ENCODE measurements around the gene SMAD2.

Gene SMAD2

DNA sequence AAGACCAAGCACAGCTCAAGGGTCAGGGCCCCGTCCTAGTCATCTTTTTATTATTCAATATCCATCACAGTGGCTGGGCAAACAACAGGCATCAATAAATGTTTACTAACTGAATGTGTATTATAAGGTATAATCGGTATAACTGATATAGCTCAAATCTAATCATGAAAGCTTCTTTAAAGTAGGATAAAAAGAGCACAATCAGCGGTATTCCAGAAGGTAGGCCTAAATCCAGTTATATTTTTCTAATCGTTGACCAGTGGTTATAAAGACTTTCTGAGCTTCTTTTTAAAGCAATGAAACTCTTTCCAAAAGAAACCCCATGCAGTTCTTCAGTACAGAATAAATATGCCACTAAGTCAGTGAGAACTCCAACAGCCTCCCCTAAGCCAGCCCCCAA, 92.1 kb downstream of the SMAD2 start:
- Histone ChIP-seq H3K23ac (ENCODE audit: low read length in 2 of 2) (no peak overlapping the region), H2BK120ac (ENCODE audit: low read depth, low read length) (no peak overlapping the region), H4K91ac (ENCODE audit: low read length) (no peak overlapping the region), H3K14ac (ENCODE audit: low read length in 2 of 2) (no peak overlapping the region), H3K4me2 (ENCODE audit: low read length, poor library complexity, severe bottlenecking) (no peak overlapping the region), H4K8ac (ENCODE audit: low read length) (no peak overlapping the region), H3K79me1 (replicated peaks; ENCODE audit: low read length, poor library complexity, severe bottlenecking) (peaks cover 17% of the 10 kb centered on the region), H2AK5ac (ENCODE audit: low read length, severe bottlenecking) (no peak overlapping the region), H3K36me3 (ENCODE audit: control insufficient read depth in 1 of 2, insufficient read depth in 2 of 2, low read depth in 1 of 2, low read length in 2 of 2) (peaks cover 4 to 89% of the 10 kb centered on the region in 2 experiments), H2AFZ (ENCODE audit: low read depth, low read length) (no peak overlapping the region), H2BK5ac (ENCODE audit: low read depth, low read length, poor library complexity, severe bottlenecking) (no peak overlapping the region), H3K9me3 (ENCODE audit: control insufficient read depth, low read length) (no peaks in the 10 kb centered on the region), H2BK12ac (ENCODE audit: low read length in 2 of 2) (no peak overlapping the region), H3K18ac (ENCODE audit: low read depth in 1 of 2, low read length in 2 of 2) (no peak overlapping the region), H3K4me3 (ENCODE audit: insufficient read depth in 1 of 2, low read depth in 1 of 2, low read length in 2 of 2) (no peak overlapping the region), H3K27ac (ENCODE audit: low read length, poor library complexity, severe bottlenecking) (no peak overlapping the region), H3K9ac (ENCODE audit: low read length) (no peak overlapping the region), H3K4me1 (ENCODE audit: control insufficient read depth, insufficient read depth, low read depth, low read length) (no peaks in the 10 kb centered on the region), H3K4ac (ENCODE audit: low read depth in 1 of 2, low read length in 2 of 2) (no peak overlapping the region), H2BK15ac (ENCODE audit: low read depth, poor library complexity, severe bottlenecking) (no peak overlapping the region), H3K27me3 (ENCODE audit: control insufficient read depth in 1 of 2, insufficient read depth in 1 of 2, low read length in 2 of 2) (no peaks in the 10 kb centered on the region)
- no peak for DNase-seq
- 100% methylated on average over 2 of the region's 4 CpGs for WGBS

DNA sequence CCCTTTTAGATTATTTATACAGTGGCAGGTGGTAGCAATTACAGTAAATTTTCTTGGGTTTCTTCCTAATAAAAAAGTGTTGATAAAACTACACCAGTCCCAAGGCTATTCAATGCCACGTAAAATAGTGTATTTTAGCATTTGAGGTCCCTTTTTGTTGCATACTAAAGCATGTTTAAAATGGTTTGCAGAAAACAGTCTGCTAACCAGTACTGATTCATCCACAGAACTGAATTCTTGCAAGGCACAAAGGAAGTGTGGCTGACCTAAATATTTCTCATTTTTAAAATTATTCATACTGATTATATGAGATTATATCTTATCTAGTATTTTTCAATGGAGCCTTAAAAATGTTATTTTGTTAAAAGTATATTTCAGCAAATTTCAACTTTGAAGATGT, 98.1 kb downstream of the SMAD2 start:
- Histone ChIP-seq H4K8ac (ENCODE audit: low read length) (no peak overlapping the region), H2BK120ac (ENCODE audit: low read depth, low read length) (no peak overlapping the region)

GRCh38 chr18:47831351-47831750, 99.1 kb downstream of the SMAD2 start:
- Histone ChIP-seq H2AK5ac (ENCODE audit: low read length, severe bottlenecking) (no peak overlapping the region), H3K4me2 (ENCODE audit: low read length, poor library complexity, severe bottlenecking) (no peak overlapping the region), H3K9ac (ENCODE audit: low read length) (no peak overlapping the region), H3K27ac (ENCODE audit: low read length, poor library complexity, severe bottlenecking) (no peak overlapping the region), H3K79me1 (replicated peaks; ENCODE audit: low read length, poor library complexity, severe bottlenecking) (peaks cover 8% of the 10 kb centered on the region), H3K14ac (ENCODE audit: low read length in 2 of 2) (no peak overlapping the region), H3K4me1 (ENCODE audit: control insufficient read depth, insufficient read depth, low read depth, low read length) (no peaks in the 10 kb centered on the region), H3K27me3 (ENCODE audit: control insufficient read depth in 1 of 2, insufficient read depth in 1 of 2, low read length in 2 of 2) (no peaks in the 10 kb centered on the region), H3K4me3 (ENCODE audit: insufficient read depth in 1 of 2, low read depth in 1 of 2, low read length in 2 of 2) (no peak overlapping the region), H3K36me3 (ENCODE audit: control insufficient read depth in 1 of 2, insufficient read depth in 2 of 2, low read depth in 1 of 2, low read length in 2 of 2) (peaks cover 2 to 56% of the 10 kb centered on the region in 2 experiments), H2BK15ac (ENCODE audit: low read depth, poor library complexity, severe bottlenecking) (no peak overlapping the region), H4K91ac (ENCODE audit: low read length) (no peak overlapping the region), H2BK12ac (ENCODE audit: low read length in 2 of 2) (no peak overlapping the region), H3K9me3 (ENCODE audit: control insufficient read depth, low read length) (no peaks in the 10 kb centered on the region), H4K8ac (ENCODE audit: low read length) (no peak overlapping the region), H2BK5ac (ENCODE audit: low read depth, low read length, poor library complexity, severe bottlenecking) (no peak overlapping the region), H2BK120ac (ENCODE audit: low read depth, low read length) (no peak overlapping the region), H2AFZ (ENCODE audit: low read depth, low read length) (no peak overlapping the region), H3K23ac (ENCODE audit: low read length in 2 of 2) (no peak overlapping the region), H3K4ac (ENCODE audit: low read depth in 1 of 2, low read length in 2 of 2) (no peak overlapping the region), H3K18ac (ENCODE audit: low read depth in 1 of 2, low read length in 2 of 2) (no peak overlapping the region)
- no peak for DNase-seq
- WGBS, result no CpG with 5 or more reads among the region's 1 CpG

More for the DNA sequence above, 98.1 kb downstream of the SMAD2 start:
- no peak overlapping the region for H2BK5ac ChIP-seq (ENCODE audit: low read depth, low read length, poor library complexity, severe bottlenecking)
- H3K79me1 ChIP-seq (replicated peaks; ENCODE audit: low read length, poor library complexity, severe bottlenecking), result peaks cover 8% of the 10 kb centered on the region
- no peak overlapping the region for H4K91ac ChIP-seq (ENCODE audit: low read length)
- no peak overlapping the region for H3K4me2 ChIP-seq (ENCODE audit: low read length, poor library complexity, severe bottlenecking)
- H3K27me3 ChIP-seq (ENCODE audit: control insufficient read depth in 1 of 2, insufficient read depth in 1 of 2, low read length in 2 of 2), result no peaks in the 10 kb centered on the region
- no CpG with 5 or more reads among the region's 1 CpG for WGBS
- H3K36me3 ChIP-seq (ENCODE audit: control insufficient read depth in 1 of 2, insufficient read depth in 2 of 2, low read depth in 1 of 2, low read length in 2 of 2), result peaks cover 1 to 60% of the 10 kb centered on the region in 2 experiments
- no peak overlapping the region for H2BK15ac ChIP-seq (ENCODE audit: low read depth, poor library complexity, severe bottlenecking)
- H3K14ac ChIP-seq (ENCODE audit: low read length in 2 of 2), result no peak overlapping the region
- DNase-seq, result no peak
- H3K18ac ChIP-seq (ENCODE audit: low read depth in 1 of 2, low read length in 2 of 2), result no peak overlapping the region
- no peak overlapping the region for H3K4me3 ChIP-seq (ENCODE audit: insufficient read depth in 1 of 2, low read depth in 1 of 2, low read length in 2 of 2)
- H3K27ac ChIP-seq (ENCODE audit: low read length, poor library complexity, severe bottlenecking), result no peak overlapping the region
- H3K4me1 ChIP-seq (ENCODE audit: control insufficient read depth, insufficient read depth, low read depth, low read length), result no peaks in the 10 kb centered on the region
- no peak overlapping the region for H2AFZ ChIP-seq (ENCODE audit: low read depth, low read length)
- H2AK5ac ChIP-seq (ENCODE audit: low read length, severe bottlenecking), result no peak overlapping the region
- H3K9me3 ChIP-seq (ENCODE audit: control insufficient read depth, low read length), result no peaks in the 10 kb centered on the region
- H3K9ac ChIP-seq (ENCODE audit: low read length), result no peak overlapping the region
- no peak overlapping the region for H3K4ac ChIP-seq (ENCODE audit: low read depth in 1 of 2, low read length in 2 of 2)
- H3K23ac ChIP-seq (ENCODE audit: low read length in 2 of 2), result no peak overlapping the region
- no peak overlapping the region for H2BK12ac ChIP-seq (ENCODE audit: low read length in 2 of 2)

DNA sequence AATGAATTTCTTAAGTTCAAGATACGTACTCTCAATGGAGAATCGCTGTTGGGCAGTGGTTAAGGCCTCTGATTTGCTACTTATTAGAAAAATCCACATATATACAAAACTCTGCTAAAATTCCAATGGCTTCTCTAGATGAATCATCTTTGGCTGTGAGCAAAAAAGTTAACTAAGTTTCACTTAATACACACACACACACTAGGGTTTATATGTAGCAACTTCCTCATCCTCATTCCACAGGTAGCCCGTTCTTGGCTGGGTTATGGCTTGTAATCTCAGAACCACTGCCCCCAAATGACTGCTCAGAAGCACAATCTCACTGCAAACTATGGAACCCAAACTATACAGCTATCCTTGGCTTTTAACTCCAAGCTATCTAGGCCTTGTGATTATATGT, 99.7 kb downstream of the SMAD2 start:
- H3K18ac ChIP-seq (ENCODE audit: low read depth in 1 of 2, low read length in 2 of 2), result no peak overlapping the region
- no peak overlapping the region for H2BK15ac ChIP-seq (ENCODE audit: low read depth, poor library complexity, severe bottlenecking)
- H3K79me1 ChIP-seq (replicated peaks; ENCODE audit: low read length, poor library complexity, severe bottlenecking), result peaks cover 8% of the 10 kb centered on the region
- no peak overlapping the region for H3K9ac ChIP-seq (ENCODE audit: low read length)
- H3K4me1 ChIP-seq (ENCODE audit: control insufficient read depth, insufficient read depth, low read depth, low read length), result no peaks in the 10 kb centered on the region
- no peaks in the 10 kb centered on the region for H3K9me3 ChIP-seq (ENCODE audit: control insufficient read depth, low read length)
- 100% methylated on average over 1 of the region's 3 CpGs for WGBS
- no peak overlapping the region for H2BK5ac ChIP-seq (ENCODE audit: low read depth, low read length, poor library complexity, severe bottlenecking)
- no peak overlapping the region for H3K23ac ChIP-seq (ENCODE audit: low read length in 2 of 2)
- no peak overlapping the region for H2AK5ac ChIP-seq (ENCODE audit: low read length, severe bottlenecking)
- H2BK120ac ChIP-seq (ENCODE audit: low read depth, low read length), result no peak overlapping the region
- no peak overlapping the region for H2BK12ac ChIP-seq (ENCODE audit: low read length in 2 of 2)
- no peak overlapping the region for H3K14ac ChIP-seq (ENCODE audit: low read length in 2 of 2)
- no peak overlapping the region for H4K91ac ChIP-seq (ENCODE audit: low read length)
- DNase-seq, result no peak
- no peak overlapping the region for H3K4me3 ChIP-seq (ENCODE audit: insufficient read depth in 1 of 2, low read depth in 1 of 2, low read length in 2 of 2)
- no peak overlapping the region for H2AFZ ChIP-seq (ENCODE audit: low read depth, low read length)
- H3K4ac ChIP-seq (ENCODE audit: low read depth in 1 of 2, low read length in 2 of 2), result no peak overlapping the region
- no peak overlapping the region for H3K27ac ChIP-seq (ENCODE audit: low read length, poor library complexity, severe bottlenecking)
- H3K4me2 ChIP-seq (ENCODE audit: low read length, poor library complexity, severe bottlenecking), result no peak overlapping the region
- H3K36me3 ChIP-seq (ENCODE audit: control insufficient read depth in 1 of 2, insufficient read depth in 2 of 2, low read depth in 1 of 2, low read length in 2 of 2), result peaks cover 2 to 56% of the 10 kb centered on the region in 2 experiments
- H3K27me3 ChIP-seq (ENCODE audit: control insufficient read depth in 1 of 2, insufficient read depth in 1 of 2, low read length in 2 of 2), result no peaks in the 10 kb centered on the region
- H4K8ac ChIP-seq (ENCODE audit: low read length), result no peak overlapping the region
